Breast epithelium (tissue), 3 donors: ENCODE results near the gene CACNB3.

ENCODE experiments used
- POLR2A ChIP-seq: fragments of 450-650 bp; IDR thresholded peaks from one replicate; pipeline ENCODE4 v1.6.1; 2016; ENCODE audit warnings: antibody characterized with exemption, mild to moderate bottlenecking, moderate library complexity
- POLR2AphosphoS5 ChIP-seq, 3 donors: sonication (generic); formaldehyde crosslinking; IDR thresholded peaks; one replicate each; pipeline ENCODE4 v1.6.1; 2017; ENCODE audit warnings: antibody characterized with exemption in 3 of 3
- TF ChIP-seq, protein P1 (sequence below), 3 donors: fragments of 450-650 bp; IDR thresholded peaks; one replicate each; pipeline ENCODE4 v1.5.1; 2016 to 2017; ENCODE audit warnings: antibody characterized with exemption in 3 of 3, mild to moderate bottlenecking in 3 of 3, moderate library complexity in 3 of 3

DNA sequence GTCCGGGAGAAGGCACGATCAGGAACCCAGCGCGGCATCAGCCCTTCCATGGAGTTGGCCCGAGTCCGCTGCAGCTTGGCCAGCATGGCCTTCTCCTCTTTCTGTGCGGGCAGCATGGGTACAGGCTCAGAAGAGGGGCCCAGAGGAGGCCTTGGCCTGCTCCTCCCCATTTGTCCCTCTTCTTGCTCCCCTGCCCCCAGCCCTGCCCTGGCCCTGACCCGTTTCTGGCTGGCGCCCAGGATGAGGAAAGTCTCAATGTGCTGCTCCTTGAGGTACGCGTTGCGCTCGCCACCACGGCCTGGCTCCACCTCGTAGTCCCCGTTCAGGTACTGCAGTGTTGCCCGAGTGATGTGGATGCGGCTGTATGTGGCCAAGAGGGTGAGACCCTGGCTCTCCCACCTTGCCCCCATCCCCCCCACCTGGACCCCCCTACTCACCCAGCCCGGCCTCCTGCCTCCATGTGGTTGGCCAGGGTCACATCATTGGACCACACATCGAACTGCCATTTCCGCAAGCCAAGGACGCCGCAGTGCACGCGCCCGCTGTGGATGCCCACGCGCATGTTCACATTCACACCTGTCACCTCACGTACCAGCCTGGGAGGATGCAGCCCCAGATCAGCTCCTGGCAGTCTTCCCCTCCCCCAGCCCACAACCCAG, 42.2 kb upstream of the CACNB3 start:
- TF ChIP-seq POLR2A (no peak), POLR2AphosphoS5 (IDR thresholded peaks at IDR 0.05) (no peak)
- TF ChIP-seq, protein P1, sequence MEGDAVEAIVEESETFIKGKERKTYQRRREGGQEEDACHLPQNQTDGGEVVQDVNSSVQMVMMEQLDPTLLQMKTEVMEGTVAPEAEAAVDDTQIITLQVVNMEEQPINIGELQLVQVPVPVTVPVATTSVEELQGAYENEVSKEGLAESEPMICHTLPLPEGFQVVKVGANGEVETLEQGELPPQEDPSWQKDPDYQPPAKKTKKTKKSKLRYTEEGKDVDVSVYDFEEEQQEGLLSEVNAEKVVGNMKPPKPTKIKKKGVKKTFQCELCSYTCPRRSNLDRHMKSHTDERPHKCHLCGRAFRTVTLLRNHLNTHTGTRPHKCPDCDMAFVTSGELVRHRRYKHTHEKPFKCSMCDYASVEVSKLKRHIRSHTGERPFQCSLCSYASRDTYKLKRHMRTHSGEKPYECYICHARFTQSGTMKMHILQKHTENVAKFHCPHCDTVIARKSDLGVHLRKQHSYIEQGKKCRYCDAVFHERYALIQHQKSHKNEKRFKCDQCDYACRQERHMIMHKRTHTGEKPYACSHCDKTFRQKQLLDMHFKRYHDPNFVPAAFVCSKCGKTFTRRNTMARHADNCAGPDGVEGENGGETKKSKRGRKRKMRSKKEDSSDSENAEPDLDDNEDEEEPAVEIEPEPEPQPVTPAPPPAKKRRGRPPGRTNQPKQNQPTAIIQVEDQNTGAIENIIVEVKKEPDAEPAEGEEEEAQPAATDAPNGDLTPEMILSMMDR (IDR thresholded peaks at IDR 0.05) = no peak
